Ovary (tissue), 3 donors: ENCODE data around the gene DYDC2.

Experiments
- CTCF ChIP-seq, 3 donors: fragments of 450-650 bp in 2 of 3; fragments of 200-600 bp in 1 of 3; IDR thresholded peaks; one replicate each; pipeline versions ENCODE4 v1.5.1 to v1.8.0; 2016 to 2022; ENCODE audit warnings: antibody characterized with exemption in 3 of 3, mild to moderate bottlenecking in 1 of 3
- POLR2A ChIP-seq: fragments of 450-650 bp; IDR thresholded peaks from one replicate; pipeline ENCODE4 v1.6.1; 2017; ENCODE audit warnings: antibody characterized with exemption, mild to moderate bottlenecking, moderate library complexity
- donor health status: DM: no; HTN: no; CAD: no.

GRCh38 chr10:80350251-80350650, 6.3 kb upstream of the DYDC2 start:
- TF ChIP-seq CTCF (IDR thresholded peaks at IDR 0.05): no peak
- no peak for TF ChIP-seq POLR2A
